Left lung (tissue), 14 donors: ENCODE data around the gene GAPDHS. TPM values are rescaled to one million over a fixed set of nuclear protein-coding genes. Genes with fewer than 3 reads are reported as not detected.

Experiments used
- ATAC-seq: fragments of 200-7000 bp; cut with Tn5 transposase; one replicate; pipeline ENCODE4 v1.9.1; 2020; ENCODE audit warnings: moderate library complexity
- DNase-seq, 4 donors: peaks; one replicate each; pipeline ENCODE4 v3.0.0-alpha.2; 2013 to 2020
- H3K27ac ChIP-seq, 2 donors: fragments of 200-600 bp; sonication (generic) in 1 of 2; one replicate each; pipeline versions ENCODE4 v1.5.0 to v1.8.0; 2020 to 2021
- H3K27me3 ChIP-seq, 2 donors: fragments of 200-600 bp; sonication (generic) in 1 of 2; one replicate each; pipeline versions ENCODE4 v1.5.0 to v1.8.0; 2020 to 2021
- H3K36me3 ChIP-seq, 2 donors: fragments of 200-600 bp; sonication (generic) in 1 of 2; one replicate each; pipeline versions ENCODE4 v1.5.0 to v1.8.0; 2020 to 2021
- H3K4me1 ChIP-seq, 2 donors: fragments of 200-600 bp; one replicate each; pipeline ENCODE4 v1.8.0; 2021
- H3K4me3 ChIP-seq, 2 donors: fragments of 200-600 bp; sonication (generic) in 1 of 2; one replicate each; pipeline versions ENCODE4 v1.5.0 to v1.8.0; 2020 to 2021; ENCODE audit warnings: mild to moderate bottlenecking in 1 of 2
- H3K9me3 ChIP-seq, 2 donors: fragments of 200-600 bp; sonication (generic) in 1 of 2; one replicate each; pipeline versions ENCODE4 v1.5.0 to v1.8.0; 2020 to 2021
- CTCF ChIP-seq, 2 donors: fragments of 200-600 bp; sonication (generic) in 1 of 2; IDR thresholded peaks; one replicate each; pipeline versions ENCODE4 v1.5.0 to v1.8.0; 2021; ENCODE audit warnings: antibody characterized with exemption in 2 of 2
- intact Hi-C, 2 donors: fragments of 100-400 bp; cut with DNase I; formaldehyde crosslinking; loops; one replicate each; pipeline versions ENCODE4 v1.11.2 to v1.14.2; 2022
- long read RNA-seq, 12 donors: library from polyadenylated mRNA in 2 of 12; unstranded in 2 of 12; transcript quantifications; one replicate each; pipeline ENCODE4 v2.0.0 and lab custom pipeline, GENCODE V29; 2019 to 2026
- polyA plus RNA-seq, 6 donors: library from polyadenylated mRNA; unstranded; fragments of 120-200 nt; gene quantifications; one replicate each; pipeline ENCODE4 v1.2.1, GENCODE V29; 2013; ENCODE audit not compliant: insufficient read length in 6 of 6
- total RNA-seq, 2 donors: library from RNA; stranded (reverse); fragmentation: NEBNext Ultra II Directional; extraction: Animal tissue kit (Norgen Biotek cat#: 25700); gene quantifications; one replicate each; pipeline ENCODE4 v1.2.1, GENCODE V29; 2021
- donor health status: DM: no; HTN: yes; CAD: no.
- donor health status: DM: no; HTN: no; CAD: no.

GAPDHS gene
- not detected for total RNA-seq
- polyA plus RNA-seq = not detected
- long read RNA-seq, donor 1 = 0 reads
- long read RNA-seq, donor 2 = 0 reads
- long read RNA-seq, donor 3 = 0 reads
- long read RNA-seq, donor 4 = 0 reads
- long read RNA-seq, donor 5 = 0 reads
- long read RNA-seq, donor 6 = 0 reads
- long read RNA-seq, donor 7 = 0 reads
- long read RNA-seq, donor 8 = 0 reads
- long read RNA-seq, donor 9 = 0 reads
- long read RNA-seq, donor 10 = 0 reads
- long read RNA-seq, donor 11 = 0 reads
- long read RNA-seq, donor 12 = 0 reads

GRCh38 chr19:35533201-35533821 is at the start of gene GAPDHS:
Gene GAPDHS, plus strand, starts transcription at chr19:35533456. Its CDS starts 72 bp downstream, at chr19:35533528.
- Histone ChIP-seq H3K27ac (no peak within 1 kb of the TSS), H3K36me3 (no peaks in the 10 kb centered on the region), H3K9me3 (no peaks in the 10 kb centered on the region), H3K4me1 (peaks cover 4 to 12% of the 10 kb centered on the region in 2 donors), H3K27me3 (peaks cover 0 to 79% of the 10 kb centered on the region in 2 donors), H3K4me3 (no peak within 1 kb of the TSS)
- DNase-seq (no peak), ATAC-seq (no peak)
- no peak for TF ChIP-seq CTCF (IDR thresholded peaks at IDR 0.05)
- intact Hi-C loops = no loop called here

GRCh38 chr19:35484252-35485036 is 48.8 kb upstream of the GAPDHS start:
- Histone ChIP-seq H3K36me3 (no peaks in the 10 kb centered on the region), H3K4me3 (no peak overlapping the region), H3K27me3 (peaks cover 0 to 9% of the 10 kb centered on the region in 2 donors), H3K4me1 (no peaks in the 10 kb centered on the region), H3K9me3 (no peaks in the 10 kb centered on the region), H3K27ac (no peak overlapping the region)
- DNase-seq = no peak
- intact Hi-C loops = no loop called here
- no peak for ATAC-seq
- TF ChIP-seq CTCF (IDR thresholded peaks at IDR 0.05) = no peak

GRCh38 chr19:35486268-35486708 is 47.0 kb upstream of the GAPDHS start:
- no peaks in the 10 kb centered on the region for H3K9me3 ChIP-seq
- H3K4me1 ChIP-seq = no peaks in the 10 kb centered on the region
- no peak overlapping the region for H3K4me3 ChIP-seq
- no peak for ATAC-seq
- intact Hi-C loops = no loop called here
- peaks cover 0 to 21% of the 10 kb centered on the region in 2 donors for H3K27me3 ChIP-seq
- DNase-seq = no peak
- no peaks in the 10 kb centered on the region for H3K36me3 ChIP-seq
- no peak overlapping the region for H3K27ac ChIP-seq
- TF ChIP-seq CTCF (IDR thresholded peaks at IDR 0.05) = no peak

- DNase-seq = no peak
- no peak for ATAC-seq
- TF ChIP-seq CTCF (IDR thresholded peaks at IDR 0.05) = no peak
- Histone ChIP-seq H3K4me3 (no peak overlapping the region), H3K27ac (no peak overlapping the region), H3K36me3 (no peaks in the 10 kb centered on the region), H3K9me3 (no peaks in the 10 kb centered on the region), H3K4me1 (no peaks in the 10 kb centered on the region), H3K27me3 (peaks cover 0 to 21% of the 10 kb centered on the region in 2 donors)
- intact Hi-C loops = no loop called here
Observed at GRCh38 chr19:35487656-35488182, 45.5 kb upstream of the GAPDHS start.

GRCh38 chr19:35488677-35489076 is 44.6 kb upstream of the GAPDHS start:
- Histone ChIP-seq H3K36me3 (no peaks in the 10 kb centered on the region), H3K4me3 (no peak overlapping the region), H3K27ac (no peak overlapping the region), H3K27me3 (peaks cover 0 to 21% of the 10 kb centered on the region in 2 donors), H3K9me3 (no peaks in the 10 kb centered on the region), H3K4me1 (no peaks in the 10 kb centered on the region)
- intact Hi-C loops = no loop called here
- ATAC-seq (no peak), DNase-seq (peak in 1 of 4 donors; percentile 28)
- no peak for TF ChIP-seq CTCF (IDR thresholded peaks at IDR 0.05)
